HG03565 (cell line): ENCODE results near the gene TMCC1.
"Not testable (repeated sequence)": the region's sequence is repeated elsewhere in the genome, so short reads cannot be mapped to it uniquely, and the experiment has no call there.

Source experiments
- ATAC-seq: cut with Tn5 transposase; IDR thresholded peaks from one replicate; pipeline ENCODE4 v1.9.1; 2021; ENCODE audit warnings: mild to moderate bottlenecking, moderate library complexity; ENCODE audit not compliant: unreplicated experiment

Gene TMCC1

GRCh38 chr3:129893581-129894070 is at the start of gene TMCC1:
Gene TMCC1 (minus strand): TSS chr3:129893711.
- peak; percentile 75 for ATAC-seq

GRCh38 chr3:129943020-129943419 is 49.5 kb upstream of the TMCC1 start:
- no peak for ATAC-seq

GRCh38 chr3:129942296-129942695 is 48.8 kb upstream of the TMCC1 start:
- no peak for ATAC-seq

GRCh38 chr3:129940086-129940485 is 46.6 kb upstream of the TMCC1 start:
- ATAC-seq = no peak

GRCh38 chr3:129938140-129938930 is 44.8 kb upstream of the TMCC1 start:
- ATAC-seq = no peak

- no peak for ATAC-seq
Observed at GRCh38 chr3:129937717-129938116, 44.2 kb upstream of the TMCC1 start.

GRCh38 chr3:129936757-129937156 is 43.2 kb upstream of the TMCC1 start:
- no peak for ATAC-seq

GRCh38 chr3:129934234-129935123 is 41.0 kb upstream of the TMCC1 start:
- ATAC-seq = no peak

GRCh38 chr3:129933471-129933870 is 40.0 kb upstream of the TMCC1 start:
- ATAC-seq = no peak

GRCh38 chr3:129929383-129929782 is 35.9 kb upstream of the TMCC1 start:
- ATAC-seq = no peak

GRCh38 chr3:129927072-129927471 is 33.6 kb upstream of the TMCC1 start:
- no peak for ATAC-seq

- no peak for ATAC-seq
Observed at GRCh38 chr3:129919806-129920205, 26.3 kb upstream of the TMCC1 start.

GRCh38 chr3:129919357-129919756 is 25.8 kb upstream of the TMCC1 start:
- no peak for ATAC-seq

- no peak for ATAC-seq
Observed at GRCh38 chr3:129918461-129918860, 24.9 kb upstream of the TMCC1 start.

- no peak for ATAC-seq
Observed at GRCh38 chr3:129917423-129918007, 24.0 kb upstream of the TMCC1 start.

- no peak for ATAC-seq
Observed at GRCh38 chr3:129913618-129914017, 20.1 kb upstream of the TMCC1 start.

- ATAC-seq = no peak
Observed at GRCh38 chr3:129911261-129911861, 17.9 kb upstream of the TMCC1 start.

GRCh38 chr3:129909235-129909634 is 15.7 kb upstream of the TMCC1 start:
- not testable (repeated sequence) for ATAC-seq

GRCh38 chr3:129908417-129908816 is 14.9 kb upstream of the TMCC1 start:
- ATAC-seq = no peak

GRCh38 chr3:129901272-129901671 is 7.8 kb upstream of the TMCC1 start:
- not testable (repeated sequence) for ATAC-seq

GRCh38 chr3:129897026-129897425 is 3.5 kb upstream of the TMCC1 start:
- no peak for ATAC-seq
